GM21786 (cell line): ENCODE results near the gene CENPO.
"Not testable (repeated sequence)": the region's sequence is repeated elsewhere in the genome, so short reads cannot be mapped to it uniquely, and the experiment has no call there.

ENCODE experiments used
- ATAC-seq: cut with Tn5 transposase; IDR thresholded peaks from one replicate; pipeline ENCODE4 v1.9.1; 2021; ENCODE audit not compliant: unreplicated experiment

The CENPO gene

GRCh38 chr2:24822049-24822706 lies 29.0 kb downstream of the CENPO start:
- ATAC-seq = no peak

- ATAC-seq = no peak
Measured at GRCh38 chr2:24824071-24824588, 30.9 kb downstream of the CENPO start.

GRCh38 chr2:24824966-24825882 lies 32.0 kb downstream of the CENPO start:
- no peak for ATAC-seq

DNA sequence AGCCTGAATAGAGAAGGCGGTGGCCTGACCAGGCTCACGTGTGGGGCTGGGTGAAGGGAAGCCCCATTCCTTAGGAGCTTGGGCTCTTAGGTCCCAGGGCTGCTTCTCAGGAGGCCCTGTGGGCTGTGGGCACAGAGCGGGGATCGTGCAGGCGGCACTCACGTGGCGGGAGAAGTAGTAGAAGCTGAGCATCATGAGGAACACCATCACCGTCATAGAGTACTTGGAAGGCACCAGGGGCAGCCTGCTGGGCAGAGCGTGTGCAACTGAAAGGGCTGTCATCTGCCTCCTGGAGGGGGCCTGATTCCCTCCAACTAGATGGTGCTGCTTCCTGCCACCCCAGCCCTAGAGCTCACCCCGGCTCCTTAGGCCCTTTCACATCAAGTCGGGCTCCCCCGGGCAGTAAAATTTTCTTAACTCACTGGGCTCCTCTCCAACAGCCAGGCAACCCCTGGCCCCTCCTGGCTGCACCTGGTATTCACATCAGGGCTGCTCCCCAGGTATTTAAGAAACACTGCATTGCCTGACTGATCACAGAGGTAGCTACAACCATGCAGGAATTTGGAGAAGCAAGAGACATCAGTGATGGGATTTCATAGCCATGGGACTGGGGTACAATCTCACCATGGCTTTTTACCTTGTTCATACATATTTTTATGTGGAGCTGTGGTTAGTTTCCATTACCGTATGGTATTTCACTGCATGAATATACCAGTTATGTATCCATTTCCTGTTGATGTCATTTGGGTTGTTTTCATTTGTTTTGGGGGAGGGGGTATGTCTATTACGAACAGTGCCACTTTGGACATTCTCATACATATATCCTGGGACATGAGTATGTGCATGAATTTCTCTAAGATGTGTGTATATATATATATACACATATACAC lies 32.9 kb downstream of the CENPO start:
- ATAC-seq = no peak

DNA sequence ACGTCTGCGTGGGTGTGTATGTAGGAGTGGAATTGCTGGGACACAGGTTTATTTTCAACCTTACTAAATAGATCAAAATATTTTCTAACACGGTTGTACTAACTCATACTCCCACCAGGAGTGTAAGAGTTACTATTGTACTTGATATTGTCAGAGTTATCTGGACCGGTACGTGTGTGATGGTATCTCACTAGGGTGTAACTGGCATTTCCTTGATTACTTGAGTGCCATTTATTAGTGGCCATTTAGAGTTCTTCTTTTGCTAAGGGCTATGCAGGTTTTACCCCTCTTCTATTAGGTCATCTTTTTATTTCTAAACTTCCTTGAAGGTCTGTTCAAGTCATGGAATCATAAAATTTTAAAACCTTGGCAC lies 33.5 kb downstream of the CENPO start:
- ATAC-seq = no peak

- ATAC-seq = peak; percentile 79
Measured at GRCh38 chr2:24827321-24828237, 34.4 kb downstream of the CENPO start.

- ATAC-seq = no peak
Measured at GRCh38 chr2:24828238-24828996, 35.2 kb downstream of the CENPO start.

- ATAC-seq = no peak
Measured at GRCh38 chr2:24830351-24830750, 37.1 kb downstream of the CENPO start.

DNA sequence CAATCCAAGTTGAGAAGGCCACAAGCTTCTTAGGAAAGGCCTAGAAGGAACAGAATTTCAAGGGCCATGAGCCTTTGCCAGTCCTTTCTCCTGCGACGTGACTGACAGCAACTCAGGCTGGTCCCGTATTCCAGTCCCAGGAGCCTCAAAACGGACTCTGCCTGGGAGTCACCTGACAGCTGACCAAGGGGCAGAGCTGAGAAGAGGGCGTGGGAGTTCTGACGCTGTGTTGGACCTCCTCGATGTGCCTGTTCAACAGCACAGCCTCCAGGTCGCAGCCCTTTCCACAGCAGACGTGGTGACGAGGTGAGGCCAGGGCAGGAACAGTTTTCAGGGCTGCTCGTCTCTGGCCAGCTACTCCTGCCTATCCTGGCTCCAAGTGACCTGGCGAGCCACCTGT lies 37.6 kb downstream of the CENPO start:
- ATAC-seq = no peak

DNA sequence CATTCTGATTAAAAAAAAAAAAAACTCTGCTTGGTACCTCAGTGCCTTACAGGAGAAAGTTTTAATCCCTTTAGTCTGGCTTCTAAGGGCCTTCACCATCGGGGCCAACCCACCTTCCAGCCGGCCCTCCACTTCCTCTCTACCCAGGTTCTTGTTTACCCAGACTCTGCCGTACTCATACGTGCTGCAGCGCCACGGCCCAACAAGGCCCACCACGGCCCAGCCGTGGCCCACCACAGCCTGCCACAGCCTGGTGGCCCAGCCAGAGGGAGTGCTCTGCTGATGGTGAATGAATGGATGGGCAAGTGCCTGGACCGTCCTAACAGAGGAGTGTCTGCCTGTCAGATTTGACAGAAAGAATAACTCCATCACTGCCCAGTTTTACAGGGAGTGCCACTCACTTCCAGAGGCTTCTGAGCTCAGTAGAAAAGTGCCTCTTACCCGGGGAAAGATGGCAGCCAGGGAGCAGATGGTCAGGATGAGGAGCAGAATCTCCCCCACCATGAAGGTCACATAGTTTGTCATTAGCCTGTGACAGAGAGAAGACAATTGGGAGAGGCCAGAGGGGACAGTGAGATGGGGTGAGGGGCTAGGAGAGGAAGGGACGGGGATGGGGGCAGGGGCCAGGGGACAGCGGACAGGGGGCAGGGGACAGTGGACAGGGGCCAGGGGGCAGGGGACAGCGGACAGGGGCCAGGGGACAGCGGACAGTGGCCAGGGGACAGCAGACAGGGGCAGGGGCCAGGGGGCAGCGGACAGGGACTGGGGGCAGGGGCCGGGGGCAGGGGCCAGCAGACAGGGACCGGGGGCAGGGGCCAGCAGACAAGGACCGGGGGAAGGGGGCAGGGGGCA lies 38.2 kb downstream of the CENPO start:
- no peak for ATAC-seq

DNA sequence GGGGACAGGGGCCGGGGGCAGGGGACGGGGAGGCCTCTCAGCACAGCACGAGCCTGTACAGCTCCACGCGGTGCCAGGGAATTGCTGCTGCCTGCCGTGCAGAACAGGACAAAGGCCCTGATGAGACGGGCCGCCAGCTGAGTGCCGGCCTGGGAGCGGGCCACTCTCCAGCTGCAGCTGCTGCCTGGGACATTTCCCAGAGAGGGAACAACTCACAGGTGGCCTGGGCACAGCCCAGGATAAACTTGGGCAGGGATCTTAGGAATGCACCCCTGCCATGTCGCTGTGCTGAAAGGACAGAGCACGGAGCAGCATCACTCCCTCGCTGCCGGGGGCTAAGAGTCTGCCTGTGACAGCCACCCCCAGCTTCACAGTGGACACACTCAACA lies 38.8 kb downstream of the CENPO start:
- ATAC-seq = no peak

- no peak for ATAC-seq
Measured at GRCh38 chr2:24832521-24832920, 39.3 kb downstream of the CENPO start.

- ATAC-seq = no peak
Measured at GRCh38 chr2:24832931-24833701, 39.9 kb downstream of the CENPO start.

DNA sequence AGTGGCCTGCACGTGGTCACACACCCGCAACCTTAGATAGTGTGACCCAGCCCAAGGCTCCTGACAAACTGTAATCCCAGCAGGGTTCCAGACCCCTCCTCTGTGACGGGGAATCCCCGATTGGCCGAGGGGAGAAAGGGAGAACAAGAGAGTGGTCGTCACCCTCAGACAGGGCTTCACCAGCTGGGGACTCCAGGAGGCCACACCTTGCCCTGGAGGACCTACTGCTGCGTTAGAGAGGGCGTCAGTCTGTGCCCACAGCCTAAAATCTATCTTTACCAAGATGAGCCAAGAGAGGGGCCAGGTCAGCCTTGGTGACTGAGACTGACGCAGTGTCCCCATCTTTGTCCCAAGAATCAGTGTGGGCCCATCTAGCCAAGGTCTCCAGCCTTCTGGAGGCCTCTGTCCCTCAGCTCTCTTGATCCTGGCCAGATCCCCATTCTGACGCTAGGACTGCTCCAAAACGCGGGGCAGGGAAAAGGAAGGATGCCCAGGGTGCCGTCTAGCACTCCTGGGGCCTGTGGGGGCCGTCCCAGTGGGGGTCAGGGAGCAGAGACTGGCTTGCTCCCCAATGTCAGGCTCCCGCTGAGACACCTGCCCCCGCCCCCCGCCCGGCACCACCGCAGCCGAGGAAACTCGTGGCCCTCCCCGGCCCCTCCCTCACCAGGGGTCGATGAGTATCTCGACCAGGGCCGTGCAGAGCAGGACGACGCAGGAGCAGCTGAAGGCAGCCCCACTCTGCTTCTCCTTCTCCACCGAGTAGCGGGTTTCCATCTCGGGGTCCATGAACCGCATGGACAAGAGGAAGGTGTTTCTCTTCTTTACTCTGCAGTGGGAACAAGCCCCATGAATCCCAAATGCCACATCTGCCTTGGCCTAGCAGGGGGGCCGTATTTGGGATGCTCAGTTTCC lies 40.9 kb downstream of the CENPO start:
- no peak for ATAC-seq

- no peak for ATAC-seq
Measured at GRCh38 chr2:24834733-24835395, 41.6 kb downstream of the CENPO start.

DNA sequence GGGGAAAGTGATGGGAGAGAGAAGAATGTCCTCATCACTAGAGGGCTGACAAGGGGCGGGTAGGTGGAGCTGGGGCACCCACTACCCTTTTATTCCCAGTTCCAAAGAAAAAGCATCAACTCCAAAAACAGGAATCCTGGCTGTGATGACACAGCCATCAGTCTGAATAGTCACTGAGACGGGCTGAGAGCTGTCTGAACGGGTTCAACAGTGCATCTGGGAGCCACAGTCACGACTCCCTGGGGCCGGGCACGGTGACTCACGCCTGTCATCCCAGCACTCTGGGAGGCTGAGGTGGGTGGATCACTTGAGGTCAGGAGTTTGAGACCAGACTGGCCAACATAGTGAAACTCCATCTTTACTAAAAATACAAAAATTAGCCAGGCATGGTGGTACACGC lies 42.2 kb downstream of the CENPO start:
- not testable (repeated sequence) for ATAC-seq
